ENCODE measurements around the gene DNAH3.

DNA sequence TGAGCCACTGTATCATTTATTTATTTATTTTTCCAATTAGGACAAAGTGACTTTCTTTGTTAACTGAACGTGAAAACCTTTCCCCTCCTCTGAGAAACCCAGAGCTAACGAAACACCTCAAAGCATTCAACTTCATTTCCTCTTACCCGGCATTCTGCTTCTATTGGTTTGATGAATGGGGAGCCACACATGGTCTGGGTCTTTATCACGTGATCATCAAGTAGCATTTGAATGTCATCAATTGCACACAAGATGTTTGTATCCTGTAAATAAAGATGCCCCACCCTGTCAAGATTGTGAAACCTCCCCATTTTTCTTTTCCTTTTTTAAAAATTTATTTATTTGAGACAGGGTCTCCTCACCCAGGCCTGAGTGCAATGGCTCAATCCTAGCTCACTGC is 80.1 kb downstream of the DNAH3 start:
- TF ChIP-seq CTCF (IDR thresholded peaks at IDR 0.05) (no peak), POLR2A (IDR thresholded peaks at IDR 0.05) (no peak)
